GM19324 (cell line): ENCODE data around the gene ENTREP3.

Source experiments
- ATAC-seq: cut with Tn5 transposase; IDR thresholded peaks from one replicate; pipeline ENCODE4 v1.9.1; 2021; ENCODE audit warnings: mild to moderate bottlenecking, moderate library complexity; ENCODE audit not compliant: unreplicated experiment, low FRiP score

ENTREP3 gene

DNA sequence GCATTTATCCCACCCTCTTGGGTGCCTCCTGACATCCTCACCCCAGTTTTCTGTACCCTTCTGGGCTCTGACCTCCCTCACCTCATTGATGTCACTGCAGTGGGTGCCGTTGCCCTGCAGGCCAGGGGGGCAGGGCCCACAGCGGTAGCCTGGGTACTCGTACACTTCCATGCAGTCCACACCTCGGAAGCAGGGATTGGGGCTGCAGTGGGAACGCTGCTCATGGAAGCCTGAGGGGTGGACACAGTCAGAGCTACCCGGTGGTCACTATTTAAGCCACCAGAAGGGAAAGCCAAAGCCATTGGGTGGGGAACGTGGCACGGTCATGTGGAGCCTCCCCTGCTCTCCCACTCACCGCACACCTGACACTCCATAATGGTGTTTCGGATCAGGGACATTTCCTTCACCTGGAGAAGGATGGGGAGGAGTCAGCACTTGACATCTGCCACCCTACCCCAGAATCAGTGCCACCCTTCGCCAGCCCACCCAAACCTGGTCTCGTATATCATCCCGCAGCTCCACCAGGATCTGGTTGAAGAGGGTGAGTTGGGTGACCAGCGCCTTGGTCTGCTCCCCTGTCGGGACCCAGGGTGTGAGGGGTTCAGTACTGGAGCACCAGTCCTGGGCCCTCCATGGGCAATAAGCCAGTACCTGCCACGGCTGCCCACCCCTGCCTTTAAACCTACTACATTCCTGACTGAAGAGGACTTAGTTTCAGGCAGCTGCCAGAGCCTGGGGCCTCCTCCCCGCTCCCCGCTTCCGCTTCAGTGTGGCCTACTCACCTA is 52.4 kb downstream of the ENTREP3 start:
- ATAC-seq: no peak

DNA sequence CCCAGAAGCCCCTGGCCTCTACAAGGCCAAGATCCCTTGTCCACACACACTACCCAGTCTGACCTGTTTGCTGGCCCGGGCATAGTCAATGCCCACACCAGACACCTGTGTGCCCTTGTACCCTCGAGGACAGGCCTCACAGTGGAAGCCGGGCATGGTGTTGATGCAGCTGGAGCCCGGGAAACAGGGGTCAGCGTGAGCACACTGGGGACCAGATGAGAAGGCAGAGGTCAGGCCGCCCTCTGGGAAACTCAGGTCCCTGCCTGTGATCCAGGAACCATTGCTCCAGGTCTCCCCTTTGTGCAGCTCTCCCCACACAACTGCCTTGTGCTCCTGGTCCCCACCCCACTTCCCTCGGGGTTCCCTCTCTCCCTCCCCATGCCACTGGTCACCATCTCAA is 53.1 kb downstream of the ENTREP3 start:
- ATAC-seq: no peak

DNA sequence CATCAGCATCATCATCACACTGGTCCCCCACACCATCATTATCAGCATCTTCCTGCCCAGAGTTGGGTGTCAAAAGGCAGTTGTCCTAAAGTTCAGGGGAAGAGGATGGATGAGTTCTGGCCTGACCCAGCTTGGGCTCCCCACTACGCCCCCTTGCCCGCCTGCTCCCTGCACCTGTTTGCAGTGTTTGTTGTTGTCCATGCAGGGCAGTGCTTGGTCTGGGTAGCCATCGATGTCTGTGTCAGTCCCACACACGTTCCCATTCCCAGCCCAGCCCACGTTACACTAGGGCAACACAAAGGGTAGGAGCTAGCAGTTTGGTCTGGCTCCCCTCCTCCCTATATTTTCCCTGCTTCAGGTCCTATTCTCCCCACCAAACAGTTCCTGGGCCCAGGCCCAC is 54.4 kb downstream of the ENTREP3 start:
- ATAC-seq: no peak

DNA sequence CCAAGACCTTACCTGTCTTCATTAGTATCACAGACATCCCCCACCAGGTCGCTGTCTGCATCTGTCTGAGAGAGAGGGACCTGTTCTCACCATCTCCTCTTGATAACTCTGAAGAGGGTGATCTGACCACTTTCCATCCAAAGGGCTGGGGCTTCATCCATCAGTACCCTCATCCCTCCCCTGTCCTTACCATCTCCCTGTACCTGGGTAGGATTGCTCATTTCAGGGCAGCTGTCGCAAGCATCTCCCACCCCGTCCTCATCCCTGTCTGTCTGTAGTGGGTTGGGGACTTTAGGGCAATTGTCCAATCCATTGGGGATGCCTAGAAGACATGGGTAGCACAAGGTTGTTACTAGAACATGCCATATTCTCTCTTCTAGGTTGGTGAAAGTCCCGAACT is 55.5 kb downstream of the ENTREP3 start:
- ATAC-seq: no peak

DNA sequence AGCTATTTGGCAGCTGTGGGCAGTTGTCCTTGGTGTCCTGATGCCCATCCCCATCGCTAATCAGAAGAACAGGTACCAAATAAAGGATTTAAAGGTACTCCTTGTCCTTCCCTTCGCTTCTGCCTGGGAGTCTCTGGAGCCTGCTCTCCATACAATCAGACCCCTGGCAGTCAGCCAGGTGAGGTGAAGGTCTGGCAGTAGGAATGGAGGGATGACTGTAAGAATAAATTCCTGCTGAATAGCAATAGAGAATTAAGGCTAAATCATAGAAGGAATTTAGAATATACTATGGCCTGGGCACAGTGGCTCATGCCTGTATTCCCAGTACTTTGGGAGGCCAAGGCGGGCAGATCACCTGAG is 56.8 kb downstream of the ENTREP3 start:
- ATAC-seq: no peak

DNA sequence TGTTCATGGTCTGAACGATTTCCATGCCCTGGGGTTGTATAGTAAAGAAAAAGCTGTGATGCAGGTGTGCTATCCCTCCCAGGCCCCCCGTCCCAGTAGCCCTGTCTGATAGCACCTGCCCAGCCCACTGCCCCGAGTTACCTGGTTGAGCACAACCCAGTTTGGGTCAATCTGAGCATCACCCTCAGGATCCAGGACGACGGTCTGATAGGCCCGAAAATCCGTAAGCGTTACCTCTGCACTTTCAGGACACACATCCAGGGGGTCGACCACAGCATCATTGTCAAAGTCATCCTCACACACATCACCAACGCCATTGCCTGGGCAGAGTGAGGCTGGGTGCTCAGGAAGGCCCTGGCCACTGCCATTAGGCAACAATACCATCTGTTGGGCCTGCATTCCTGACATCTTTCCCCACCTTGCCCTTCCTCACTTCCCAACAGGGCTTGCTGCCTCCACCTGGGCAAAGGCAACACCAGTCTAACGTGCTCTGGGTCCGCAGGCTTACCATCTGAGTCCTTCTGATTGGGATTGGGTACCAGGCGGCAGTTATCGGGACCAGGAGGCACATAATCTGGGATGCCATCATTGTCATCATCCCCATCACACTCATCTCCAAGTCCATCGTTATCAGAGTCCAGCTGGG is 57.3 kb downstream of the ENTREP3 start:
- no peak for ATAC-seq
